Right atrium auricular region (tissue), 2 donors: Measurements from ENCODE around the gene LYPD5. TPM values are rescaled to one million over a fixed set of nuclear protein-coding genes. Genes with fewer than 3 reads are reported as not detected.
"Not testable (repeated sequence)": the region's sequence is repeated elsewhere in the genome, so short reads cannot be mapped to it uniquely, and the experiment has no call there.

Experiments
- DNase-seq: peaks from one replicate; pipeline ENCODE4 v3.0.0-alpha.2; 2019; ENCODE audit warnings: low spot score
- H3K27ac ChIP-seq, 2 donors: fragments of 200-600 bp; sonication (generic); 1 replicate in 1 of 2; 2 replicates in 1 of 2; pipeline ENCODE4 v1.5.1; 2016 to 2019
- H3K27me3 ChIP-seq, 2 donors: fragments of 200-600 bp; sonication (generic); one replicate each; pipeline versions ENCODE4 v1.5.1 to v1.6.0; 2017 to 2019
- H3K36me3 ChIP-seq: fragments of 200-600 bp; sonication (generic); one replicate; pipeline ENCODE4 v1.5.1; 2016
- H3K4me1 ChIP-seq, 2 donors: fragments of 200-600 bp; sonication (generic); one replicate each; pipeline versions ENCODE4 v1.5.1 to v1.6.0; 2017 to 2019
- H3K4me3 ChIP-seq, 2 donors: fragments of 200-600 bp; sonication (generic); 1 replicate in 1 of 2; 2 replicates in 1 of 2; pipeline ENCODE4 v1.5.1; 2017 to 2019; ENCODE audit warnings: mild to moderate bottlenecking in 1 of 2, moderate library complexity in 1 of 2
- H3K9me3 ChIP-seq, 2 donors: fragments of 200-600 bp; sonication (generic); one replicate each; pipeline ENCODE4 v1.5.1; 2019
- total RNA-seq, 2 donors: library from RNA; depleted of rRNA; stranded (reverse); fragments of >200 nt; gene quantifications; one replicate each; pipeline ENCODE4 v1.1.0, GENCODE V29; 2016
- TF ChIP-seq, protein P1 (sequence below), 2 donors: fragments of 200-600 bp; sonication (generic); IDR thresholded peaks; one replicate each; pipeline ENCODE4 v1.5.1; 2019; ENCODE audit warnings: antibody characterized with exemption in 2 of 2

The LYPD5 gene
- total RNA-seq, 2 donors from 2014 or later = 0.63 to 3.9 TPM

DNA sequence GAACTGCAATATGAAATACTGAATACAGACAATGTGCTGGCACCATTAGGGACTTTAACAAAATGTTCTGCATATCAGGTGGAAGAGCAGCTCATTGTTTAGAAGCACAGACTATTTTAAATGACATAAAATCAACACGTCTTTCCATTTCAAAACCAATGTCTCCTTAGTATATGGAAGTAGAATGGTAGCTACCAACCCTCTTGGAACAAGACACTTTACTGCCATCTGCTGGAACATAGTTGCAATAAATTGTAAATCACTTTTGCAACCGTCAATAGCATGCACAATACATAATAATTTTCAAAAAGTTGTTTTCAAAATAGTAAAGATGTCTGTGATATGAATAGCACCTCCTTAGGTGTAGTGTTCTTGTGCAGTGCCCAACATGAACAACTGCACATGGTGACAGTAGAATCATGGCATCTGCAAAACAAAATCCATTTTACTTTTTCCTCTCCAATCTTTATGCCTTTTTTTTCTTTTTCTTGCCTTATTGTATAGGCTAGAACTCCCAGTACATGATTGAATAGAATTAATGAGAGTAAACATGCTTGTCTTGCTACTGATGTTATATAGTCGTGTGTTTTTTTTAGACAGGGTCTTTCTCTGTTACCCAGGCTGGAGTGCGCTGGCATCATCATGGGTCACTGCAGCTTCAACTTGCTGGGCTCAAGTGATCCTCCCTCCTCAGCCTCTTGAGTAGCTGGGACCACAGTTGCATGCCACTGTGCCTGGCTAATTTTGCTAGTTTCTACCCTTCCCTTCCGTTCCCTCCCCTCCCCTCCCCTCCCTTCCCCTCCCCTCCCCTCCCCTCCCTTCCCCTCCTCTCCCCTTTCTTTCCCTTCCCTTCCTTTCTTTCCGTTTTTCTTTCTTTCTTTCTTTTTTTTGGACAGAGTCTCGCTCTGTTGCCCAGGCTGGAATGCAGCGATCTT, 7.8 kb upstream of the LYPD5 start:
- Histone ChIP-seq H3K4me1 (no peaks in the 10 kb centered on the region), H3K27ac (no peak overlapping the region), H3K36me3 (no peaks in the 10 kb centered on the region), H3K27me3 (no peaks in the 10 kb centered on the region), H3K9me3 (no peaks in the 10 kb centered on the region), H3K4me3 (no peak overlapping the region)
- TF ChIP-seq, protein P1, sequence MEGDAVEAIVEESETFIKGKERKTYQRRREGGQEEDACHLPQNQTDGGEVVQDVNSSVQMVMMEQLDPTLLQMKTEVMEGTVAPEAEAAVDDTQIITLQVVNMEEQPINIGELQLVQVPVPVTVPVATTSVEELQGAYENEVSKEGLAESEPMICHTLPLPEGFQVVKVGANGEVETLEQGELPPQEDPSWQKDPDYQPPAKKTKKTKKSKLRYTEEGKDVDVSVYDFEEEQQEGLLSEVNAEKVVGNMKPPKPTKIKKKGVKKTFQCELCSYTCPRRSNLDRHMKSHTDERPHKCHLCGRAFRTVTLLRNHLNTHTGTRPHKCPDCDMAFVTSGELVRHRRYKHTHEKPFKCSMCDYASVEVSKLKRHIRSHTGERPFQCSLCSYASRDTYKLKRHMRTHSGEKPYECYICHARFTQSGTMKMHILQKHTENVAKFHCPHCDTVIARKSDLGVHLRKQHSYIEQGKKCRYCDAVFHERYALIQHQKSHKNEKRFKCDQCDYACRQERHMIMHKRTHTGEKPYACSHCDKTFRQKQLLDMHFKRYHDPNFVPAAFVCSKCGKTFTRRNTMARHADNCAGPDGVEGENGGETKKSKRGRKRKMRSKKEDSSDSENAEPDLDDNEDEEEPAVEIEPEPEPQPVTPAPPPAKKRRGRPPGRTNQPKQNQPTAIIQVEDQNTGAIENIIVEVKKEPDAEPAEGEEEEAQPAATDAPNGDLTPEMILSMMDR (IDR thresholded peaks at IDR 0.05) = peak in 1 of 2 donors; percentile 64
- no peak for DNase-seq

DNA sequence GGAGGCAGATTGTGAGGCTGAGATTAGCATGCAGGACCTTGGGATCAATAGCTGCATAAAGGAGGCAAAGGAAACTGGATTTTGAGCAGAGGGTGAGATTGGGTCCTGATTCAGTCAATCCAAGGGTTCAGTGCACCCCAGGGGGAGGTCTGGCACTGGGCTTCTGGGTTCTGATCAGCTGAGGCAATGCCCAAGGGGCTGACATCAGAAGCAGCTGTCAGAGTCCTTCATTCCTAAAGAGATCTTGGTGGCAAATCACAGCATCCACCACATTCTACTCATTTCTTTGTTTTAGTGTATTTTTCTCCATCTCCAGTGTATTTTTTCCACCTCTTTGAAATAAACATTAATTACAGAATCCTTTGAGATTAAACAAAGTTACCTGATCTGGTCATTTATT, 5.4 kb upstream of the LYPD5 start:
- Histone ChIP-seq H3K27me3 (no peaks in the 10 kb centered on the region), H3K4me1 (no peaks in the 10 kb centered on the region), H3K4me3 (no peak overlapping the region), H3K27ac (no peak overlapping the region), H3K9me3 (no peaks in the 10 kb centered on the region), H3K36me3 (no peaks in the 10 kb centered on the region)
- TF ChIP-seq, protein P1 (IDR thresholded peaks at IDR 0.05) = no peak
- DNase-seq = no peak

DNA sequence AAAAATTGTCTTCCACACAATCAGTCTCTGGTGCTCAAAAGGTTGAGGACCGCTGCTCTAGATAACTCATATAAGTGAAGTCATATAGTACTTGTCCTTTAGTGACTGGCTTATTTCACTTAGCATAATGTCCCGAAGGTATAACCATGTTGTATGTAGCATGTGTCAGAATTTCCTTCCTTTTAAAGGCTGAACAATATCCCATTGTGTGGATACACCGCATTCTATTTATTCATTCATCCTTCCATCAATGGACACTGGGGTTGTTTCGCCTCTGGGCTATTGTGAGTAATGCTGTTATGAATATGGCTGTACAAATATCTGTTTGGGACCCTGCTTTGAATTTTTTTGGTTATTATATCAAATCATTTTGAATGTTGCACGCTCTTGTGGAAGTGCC, 4.6 kb upstream of the LYPD5 start:
- DNase-seq = no peak
- H3K36me3 ChIP-seq = no peaks in the 10 kb centered on the region
- no peak overlapping the region for H3K4me3 ChIP-seq
- no peaks in the 10 kb centered on the region for H3K9me3 ChIP-seq
- no peaks in the 10 kb centered on the region for H3K4me1 ChIP-seq
- no peaks in the 10 kb centered on the region for H3K27me3 ChIP-seq
- TF ChIP-seq, protein P1 (IDR thresholded peaks at IDR 0.05) = no peak
- no peak overlapping the region for H3K27ac ChIP-seq

DNA sequence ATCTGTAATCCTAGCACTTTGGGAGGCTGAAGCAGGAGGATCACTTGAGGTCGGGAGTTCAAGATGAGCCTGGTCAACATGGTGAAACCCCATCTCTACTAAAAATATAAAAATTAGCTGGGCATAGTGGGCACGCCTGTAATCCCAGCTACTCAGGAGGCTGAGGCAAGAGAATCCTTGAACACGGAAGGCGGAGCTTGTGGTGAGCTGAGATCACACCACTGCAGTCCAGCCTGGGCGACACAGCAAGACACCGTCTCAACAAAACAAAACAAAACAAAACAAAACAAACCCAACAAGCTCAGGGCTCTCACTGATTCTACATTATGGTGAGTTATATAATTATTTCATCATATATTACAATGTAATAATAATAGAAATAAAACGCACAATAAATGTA, 4.2 kb upstream of the LYPD5 start:
- not testable (repeated sequence) for H3K36me3 ChIP-seq, H3K4me3 ChIP-seq, H3K9me3 ChIP-seq, DNase-seq, H3K27me3 ChIP-seq, H3K4me1 ChIP-seq, H3K27ac ChIP-seq

DNA sequence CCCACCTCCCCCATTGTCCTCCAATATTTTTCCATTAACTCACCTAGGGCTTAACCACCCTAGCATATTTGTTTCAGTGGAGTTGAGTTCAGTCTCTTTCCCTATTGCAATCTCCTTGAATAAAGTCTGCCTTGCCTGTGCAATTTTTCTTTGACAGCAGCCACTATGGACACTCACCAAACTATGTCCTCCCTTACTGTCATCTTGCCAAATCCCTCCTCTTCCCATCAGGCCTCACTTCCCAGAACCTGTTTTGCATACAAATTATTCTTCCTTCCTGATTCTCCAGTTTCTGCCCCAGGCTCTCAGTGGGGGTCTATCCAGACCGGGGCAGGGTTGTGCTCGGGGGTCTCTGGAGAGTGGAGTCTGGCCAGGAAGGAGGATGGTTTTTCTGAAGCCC, 2.2 kb upstream of the LYPD5 start:
- H3K4me1 ChIP-seq = no peaks in the 10 kb centered on the region
- TF ChIP-seq, protein P1 (IDR thresholded peaks at IDR 0.05) = no peak
- no peak for DNase-seq
- no peaks in the 10 kb centered on the region for H3K27me3 ChIP-seq
- H3K36me3 ChIP-seq = no peaks in the 10 kb centered on the region
- no peak overlapping the region for H3K27ac ChIP-seq
- no peak overlapping the region for H3K4me3 ChIP-seq
- H3K9me3 ChIP-seq = no peaks in the 10 kb centered on the region

DNA sequence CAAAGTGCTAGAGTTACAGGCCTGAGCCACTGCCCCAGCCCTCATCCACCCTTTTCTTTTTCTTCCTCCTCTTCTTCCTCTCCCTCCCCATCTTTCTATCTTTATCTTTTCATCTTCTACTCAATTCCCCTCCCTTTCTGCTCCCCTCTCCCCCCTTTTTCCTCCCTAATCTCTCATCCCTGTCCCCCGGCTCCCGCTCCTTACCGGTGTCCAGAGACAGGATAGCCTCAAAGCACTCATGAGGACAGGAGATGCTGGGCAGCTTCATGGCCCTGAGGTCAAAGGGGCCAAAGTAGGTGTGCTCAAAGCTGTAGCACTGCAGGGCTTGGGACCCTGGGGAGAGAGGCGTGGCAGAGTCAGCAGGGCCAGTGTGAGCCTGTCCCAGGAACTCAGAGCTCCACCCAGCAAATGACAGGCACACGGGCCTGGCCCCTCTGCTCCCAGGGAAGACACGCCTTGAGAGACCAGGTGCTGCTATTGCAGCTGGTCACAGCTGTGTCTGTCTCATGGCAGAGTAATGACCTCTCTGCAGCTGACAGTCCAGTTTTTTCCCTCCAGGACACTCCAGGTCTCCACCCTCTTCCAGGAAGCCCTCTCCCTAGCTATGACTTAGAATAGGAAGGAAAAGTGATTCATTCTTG, 2.6 kb downstream of the LYPD5 start:
- Histone ChIP-seq H3K4me3 (no peak overlapping the region), H3K27ac (no peak overlapping the region), H3K27me3 (no peaks in the 10 kb centered on the region), H3K36me3 (no peaks in the 10 kb centered on the region), H3K9me3 (no peaks in the 10 kb centered on the region), H3K4me1 (peaks cover 0 to 13% of the 10 kb centered on the region in 2 donors)
- DNase-seq = no peak
- TF ChIP-seq, protein P1 (IDR thresholded peaks at IDR 0.05) = no peak
